Glutamatergic neuron (in vitro differentiated cells): Measurements from ENCODE around the gene NOD1. TPM values are rescaled to one million over a fixed set of nuclear protein-coding genes. Genes with fewer than 3 reads are reported as not detected.

Experiments
- DNase-seq: peaks from one replicate; pipeline ENCODE4 v3.0.0; 2022
- H3K27ac Mint-ChIP-seq: one replicate; pipeline ENCODE4 v1.8.0; 2020; ENCODE audit warnings: mild to moderate bottlenecking, mixed read lengths, inconsistent platforms; ENCODE audit not compliant: unreplicated experiment
- H3K27me3 Mint-ChIP-seq: one replicate; pipeline ENCODE4 v1.8.0; 2020; ENCODE audit warnings: mild to moderate bottlenecking, moderate library complexity, mixed read lengths, inconsistent platforms; ENCODE audit not compliant: unreplicated experiment
- H3K36me3 Mint-ChIP-seq: one replicate; pipeline ENCODE4 v1.8.0; 2020; ENCODE audit warnings: mild to moderate bottlenecking, mixed read lengths, inconsistent platforms; ENCODE audit not compliant: unreplicated experiment
- H3K4me1 Mint-ChIP-seq: one replicate; pipeline ENCODE4 v1.8.0; 2020; ENCODE audit warnings: mild to moderate bottlenecking, low read depth, mixed read lengths, inconsistent platforms; ENCODE audit not compliant: unreplicated experiment
- H3K4me3 Mint-ChIP-seq: one replicate; pipeline ENCODE4 v1.8.0; 2020; ENCODE audit warnings: mild to moderate bottlenecking, mixed read lengths, inconsistent platforms; ENCODE audit not compliant: unreplicated experiment
- H3K9me3 Mint-ChIP-seq: one replicate; pipeline ENCODE4 v1.8.0; 2020; ENCODE audit warnings: mild to moderate bottlenecking, moderate library complexity, mixed read lengths, inconsistent platforms; ENCODE audit not compliant: unreplicated experiment
- CTCF ChIP-seq: fragments of 200-600 bp; sonication (generic); IDR thresholded peaks from one replicate; pipeline ENCODE4 v1.5.0; 2021; ENCODE audit not compliant: partially characterized antibody, unreplicated experiment
- total RNA-seq: library from RNA; stranded (reverse); fragmentation: NEBNext Ultra II Directional; extraction: Animal tissue kit (Norgen Biotek cat#: 25700); gene quantifications from one replicate; pipeline ENCODE4 v1.2.1, GENCODE V29; 2021; ENCODE audit not compliant: unreplicated experiment

The NOD1 gene
- total RNA-seq, 1 donor from 2014 or later, result 9.3 TPM

GRCh38 chr7:30427296-30428070 lies 51.1 kb downstream of the NOD1 start:
- peaks cover 16% of the 10 kb centered on the region for H3K36me3 Mint-ChIP-seq
- H3K27ac Mint-ChIP-seq, result no peak overlapping the region

GRCh38 chr7:30424506-30424905 lies 54.1 kb downstream of the NOD1 start:
- H3K36me3 Mint-ChIP-seq, result peaks cover 10% of the 10 kb centered on the region
- no peak for TF ChIP-seq CTCF
- H3K27ac Mint-ChIP-seq, result no peak overlapping the region
- no peak overlapping the region for H3K4me3 Mint-ChIP-seq
- H3K27me3 Mint-ChIP-seq, result peaks cover 6% of the 10 kb centered on the region
- H3K4me1 Mint-ChIP-seq, result no peaks in the 10 kb centered on the region
- DNase-seq, result no peak
- peaks cover 10% of the 10 kb centered on the region for H3K9me3 Mint-ChIP-seq

More at GRCh38 chr7:30427296-30428070, 51.1 kb downstream of the NOD1 start:
- peaks cover under 1% of the 10 kb centered on the region for H3K4me1 Mint-ChIP-seq
- peaks cover 4% of the 10 kb centered on the region for H3K9me3 Mint-ChIP-seq
- TF ChIP-seq CTCF, result no peak
- no peak for DNase-seq
- H3K4me3 Mint-ChIP-seq, result no peak overlapping the region
- H3K27me3 Mint-ChIP-seq, result peaks cover 6% of the 10 kb centered on the region

GRCh38 chr7:30423788-30424505 lies 54.6 kb downstream of the NOD1 start:
- H3K4me3 Mint-ChIP-seq, result no peak overlapping the region
- TF ChIP-seq CTCF, result no peak
- H3K9me3 Mint-ChIP-seq, result peaks cover 10% of the 10 kb centered on the region
- peaks cover 10% of the 10 kb centered on the region for H3K36me3 Mint-ChIP-seq
- H3K27ac Mint-ChIP-seq, result no peak overlapping the region
- peaks cover 6% of the 10 kb centered on the region for H3K27me3 Mint-ChIP-seq
- H3K4me1 Mint-ChIP-seq, result no peaks in the 10 kb centered on the region
- DNase-seq, result no peak

GRCh38 chr7:30422922-30423321 lies 55.7 kb downstream of the NOD1 start:
- Mint-ChIP-seq H3K4me3 (no peak overlapping the region), H3K36me3 (peaks cover 10% of the 10 kb centered on the region), H3K27ac (no peak overlapping the region), H3K4me1 (no peaks in the 10 kb centered on the region), H3K9me3 (peaks cover 10% of the 10 kb centered on the region), H3K27me3 (peaks cover 5% of the 10 kb centered on the region)
- TF ChIP-seq CTCF, result no peak
- no peak for DNase-seq

- peaks cover 8% of the 10 kb centered on the region for H3K36me3 Mint-ChIP-seq
- no peak for DNase-seq
- H3K9me3 Mint-ChIP-seq, result peaks cover 8% of the 10 kb centered on the region
- peaks cover 4% of the 10 kb centered on the region for H3K27me3 Mint-ChIP-seq
- H3K4me3 Mint-ChIP-seq, result no peak overlapping the region
- H3K27ac Mint-ChIP-seq, result no peak overlapping the region
- no peak for TF ChIP-seq CTCF
- H3K4me1 Mint-ChIP-seq, result no peaks in the 10 kb centered on the region
These were observed 56.9 kb downstream of the NOD1 start for GRCh38 chr7:30421647-30422196.
